Stimulated activated naive CD8-positive, alpha-beta T cell treated with anti-CD3 and anti-CD28 coated beads, Interleukin-15, Interleukin-2, amounts not matched to agents 100 U/mL and 50 U/mL, for 24 hours (primary cell): Measurements from ENCODE around the gene RPS18.
"Not testable (repeated sequence)": the region's sequence is repeated elsewhere in the genome, so short reads cannot be mapped to it uniquely, and the experiment has no call there.

Experiments
- ATAC-seq: fragments of 150-1000 bp; cut with Tn5 transposase; one replicate; pipeline ENCODE4 v1.10.0; 2021
- DNase-seq: peaks from one replicate; pipeline ENCODE4 v3.0.0; 2021

The RPS18 gene

DNA sequence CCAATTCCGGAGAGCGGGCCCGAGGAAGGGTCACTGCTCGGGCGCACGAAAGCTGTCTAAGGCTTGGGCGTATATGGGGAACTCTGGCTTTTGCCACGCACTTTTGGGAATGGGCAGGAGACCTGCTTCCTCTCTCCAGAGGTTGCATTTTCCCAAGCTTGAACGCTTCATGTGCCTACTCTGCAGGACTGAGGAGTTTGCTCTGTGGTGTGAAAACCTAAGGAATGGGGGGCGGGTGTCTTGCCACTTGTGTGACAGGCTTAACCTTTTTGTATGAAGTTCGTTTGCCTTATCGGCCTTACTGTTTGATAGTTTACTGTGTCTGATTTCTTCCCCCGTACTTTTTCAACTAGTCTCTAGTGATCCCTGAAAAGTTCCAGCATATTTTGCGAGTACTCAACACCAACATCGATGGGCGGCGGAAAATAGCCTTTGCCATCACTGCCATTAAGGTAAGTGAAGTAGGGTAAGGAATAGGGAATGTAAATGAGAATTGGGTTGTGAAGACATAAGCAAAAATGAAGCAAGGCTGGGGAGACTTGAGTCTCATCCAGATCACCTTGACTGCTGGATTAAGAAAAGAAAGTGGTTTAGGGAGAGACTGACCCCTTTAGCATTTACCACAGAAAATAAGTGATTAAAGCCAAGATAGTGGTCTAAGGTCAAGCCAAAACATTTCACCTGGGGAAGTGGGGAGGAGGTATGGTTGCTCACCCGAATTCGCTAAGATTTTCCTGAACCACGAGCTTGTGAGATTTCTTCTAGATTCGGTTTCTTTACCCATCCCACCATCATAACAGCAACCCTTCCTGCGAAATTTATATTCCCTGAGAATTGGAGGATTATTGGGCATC, 627 bp downstream of the RPS18 start:
- ATAC-seq (peak; percentile 1), DNase-seq (no peak)

DNA sequence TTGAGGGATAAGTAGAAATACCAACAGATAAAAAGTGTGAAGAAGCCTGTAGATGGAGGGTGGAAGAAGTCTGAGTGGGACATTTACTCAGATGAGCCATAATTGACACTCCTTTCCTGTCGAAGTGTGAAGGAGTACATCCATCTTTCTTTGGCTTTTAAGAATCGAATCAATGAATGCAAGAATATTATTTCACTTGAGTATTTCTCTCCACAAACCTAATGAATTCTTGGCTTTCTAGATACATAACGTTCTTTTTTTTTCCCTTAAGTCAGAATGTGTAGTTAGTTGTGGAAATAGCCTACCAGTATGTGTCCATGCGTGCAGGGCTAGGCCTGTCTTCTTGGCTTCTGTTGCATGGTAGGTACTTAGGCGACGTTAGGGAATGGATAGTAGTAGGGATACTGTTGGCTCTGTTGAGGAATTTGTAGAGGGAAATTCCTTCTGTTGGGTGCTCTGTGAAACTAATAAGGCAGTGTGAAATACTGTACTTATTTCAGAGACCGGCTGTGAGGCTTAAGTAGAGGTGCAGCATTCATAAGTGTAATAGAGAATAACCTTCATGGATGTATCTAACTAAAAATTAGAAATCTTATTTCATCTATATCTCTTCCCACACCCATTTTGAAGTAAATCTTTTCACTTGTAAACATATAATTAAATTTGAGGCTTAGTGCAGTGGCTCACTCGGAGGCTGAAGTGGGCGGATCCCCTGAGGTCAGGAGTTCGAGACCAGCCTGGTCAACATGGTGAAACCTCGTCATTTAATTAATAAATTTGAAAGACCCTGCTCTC, 1.5 kb downstream of the RPS18 start:
- no peak for ATAC-seq
- DNase-seq: no peak

DNA sequence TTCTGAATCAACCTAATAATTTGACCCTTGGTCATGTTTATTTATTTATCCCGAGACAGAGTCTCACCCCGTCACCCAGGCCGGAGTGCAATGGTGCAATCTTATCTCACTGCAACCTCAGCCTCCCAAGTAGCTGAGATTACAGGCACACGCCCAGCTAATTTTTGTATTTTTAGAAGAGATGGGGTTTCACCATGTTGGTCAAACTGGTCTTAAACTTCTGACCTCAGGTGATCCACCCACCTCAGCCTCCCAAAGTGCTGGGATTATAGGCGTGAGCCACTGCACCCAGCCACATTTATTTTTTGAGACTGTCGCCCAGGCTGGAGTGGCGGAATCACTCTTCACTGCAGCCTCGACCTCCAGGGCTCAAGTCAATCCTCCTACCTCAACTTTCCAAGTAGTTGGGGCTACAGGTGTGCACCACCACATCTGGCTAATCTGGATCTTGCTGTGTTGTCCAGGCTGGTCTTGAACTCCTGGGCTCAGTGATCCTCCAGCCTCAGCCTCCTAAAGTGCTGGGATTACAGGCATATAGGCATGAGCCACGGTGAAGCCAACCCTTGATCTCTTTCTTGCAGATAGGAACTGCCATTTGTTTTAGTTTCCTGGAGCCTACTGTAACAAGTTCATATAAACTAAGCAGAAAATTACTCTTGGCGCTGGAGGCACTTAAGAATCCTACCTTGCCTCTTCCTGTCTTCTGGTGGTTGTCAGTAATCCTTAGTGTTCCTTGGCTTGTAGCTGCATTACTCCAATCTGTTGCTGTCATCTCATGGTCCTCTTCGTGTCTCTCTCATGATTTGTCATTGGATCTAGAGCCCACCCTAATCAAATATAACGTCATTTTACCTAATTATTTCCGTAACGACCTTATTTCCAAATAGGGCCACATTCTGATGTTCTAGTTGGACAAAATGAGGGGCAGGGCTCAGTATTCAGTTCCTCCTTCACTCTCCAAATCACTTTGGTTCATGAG, 2.3 kb downstream of the RPS18 start:
- DNase-seq: no peak
- ATAC-seq: no peak

DNA sequence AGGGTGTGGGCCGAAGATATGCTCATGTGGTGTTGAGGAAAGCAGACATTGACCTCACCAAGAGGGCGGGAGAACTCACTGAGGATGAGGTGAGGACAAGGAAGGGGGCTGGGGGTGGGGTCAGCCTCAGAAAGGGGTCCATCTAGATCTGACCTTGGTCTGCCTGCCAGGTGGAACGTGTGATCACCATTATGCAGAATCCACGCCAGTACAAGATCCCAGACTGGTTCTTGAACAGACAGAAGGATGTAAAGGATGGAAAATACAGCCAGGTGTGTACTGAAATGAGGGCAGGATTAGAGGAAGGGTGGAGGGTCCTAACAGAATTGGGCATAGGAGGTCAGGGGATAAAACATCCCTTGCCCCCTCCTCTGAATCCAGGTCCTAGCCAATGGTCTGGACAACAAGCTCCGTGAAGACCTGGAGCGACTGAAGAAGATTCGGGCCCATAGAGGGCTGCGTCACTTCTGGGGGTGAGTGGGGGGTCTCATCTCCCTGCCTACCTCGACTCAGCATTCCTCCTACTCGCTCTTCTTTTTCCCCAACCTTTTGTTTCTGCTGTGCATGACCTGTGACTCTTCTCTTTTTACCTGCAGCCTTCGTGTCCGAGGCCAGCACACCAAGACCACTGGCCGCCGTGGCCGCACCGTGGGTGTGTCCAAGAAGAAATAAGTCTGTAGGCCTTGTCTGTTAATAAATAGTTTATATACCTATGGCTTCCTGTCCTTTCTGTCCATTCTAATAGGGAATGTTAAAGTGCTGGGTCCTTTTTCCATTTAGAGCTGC, 4.1 kb downstream of the RPS18 start:
- ATAC-seq, DNase-seq: not testable (repeated sequence)

DNA sequence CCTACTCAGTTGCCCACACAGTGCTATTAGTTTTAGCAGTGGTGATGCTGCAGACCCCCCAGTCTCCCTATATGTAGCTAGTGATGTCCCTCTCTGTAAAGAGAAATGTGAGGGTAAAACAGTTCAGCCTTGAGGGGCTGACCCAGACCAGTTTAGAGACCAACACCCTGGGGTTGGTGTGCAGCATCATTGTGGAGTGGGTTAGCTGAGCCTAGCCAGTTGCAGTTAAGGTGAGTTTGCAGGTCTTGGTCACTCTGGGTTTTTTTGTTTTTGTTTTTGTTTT, 4.6 kb downstream of the RPS18 start:
- ATAC-seq (no peak), DNase-seq (peak; percentile 37)

DNA sequence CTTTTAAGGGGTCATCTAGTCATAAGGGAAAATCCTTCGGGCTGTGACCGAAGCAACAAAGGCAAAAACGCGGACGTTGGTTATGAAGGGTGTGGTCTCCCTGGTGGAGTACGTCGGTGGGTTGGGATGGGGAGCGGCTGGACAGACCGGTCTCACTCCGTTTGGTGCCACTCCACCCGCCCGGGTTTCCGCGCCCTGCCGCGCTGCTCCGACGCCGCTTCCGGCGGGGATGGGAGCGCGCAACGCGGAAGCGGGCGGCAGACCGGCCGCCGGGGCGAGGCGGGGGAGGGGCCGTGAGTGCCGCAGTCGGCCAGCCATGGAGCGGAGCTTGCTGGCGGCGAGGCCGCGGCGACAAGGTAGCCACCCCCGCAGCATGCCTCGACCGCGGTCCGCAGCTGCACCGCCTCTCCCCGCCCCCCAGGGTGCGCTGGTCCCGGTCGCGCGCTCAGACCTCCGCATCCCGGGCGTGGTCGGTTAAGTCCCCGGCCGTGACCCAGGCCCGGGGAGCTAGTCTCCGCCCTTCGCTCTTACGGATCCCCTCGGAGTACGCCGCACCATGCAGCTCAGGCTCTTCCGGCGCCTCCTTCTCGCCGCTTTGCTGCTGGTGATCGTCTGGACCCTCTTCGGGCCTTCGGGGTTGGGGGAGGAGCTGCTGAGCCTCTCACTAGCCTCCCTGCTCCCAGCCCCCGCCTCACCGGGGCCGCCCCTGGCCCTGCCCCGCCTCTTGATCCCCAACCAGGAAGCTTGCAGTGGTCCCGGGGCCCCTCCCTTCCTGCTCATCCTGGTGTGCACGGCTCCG, 5.2 kb downstream of the RPS18 start, which contains the start of gene B3GALT4:
Gene B3GALT4 (plus strand): TSS at position 260 of the 799 bp plus-strand sequence. CDS start 297 bp downstream, at position 557.
- peak; percentile 74 for ATAC-seq
- peak; percentile 88 for DNase-seq

DNA sequence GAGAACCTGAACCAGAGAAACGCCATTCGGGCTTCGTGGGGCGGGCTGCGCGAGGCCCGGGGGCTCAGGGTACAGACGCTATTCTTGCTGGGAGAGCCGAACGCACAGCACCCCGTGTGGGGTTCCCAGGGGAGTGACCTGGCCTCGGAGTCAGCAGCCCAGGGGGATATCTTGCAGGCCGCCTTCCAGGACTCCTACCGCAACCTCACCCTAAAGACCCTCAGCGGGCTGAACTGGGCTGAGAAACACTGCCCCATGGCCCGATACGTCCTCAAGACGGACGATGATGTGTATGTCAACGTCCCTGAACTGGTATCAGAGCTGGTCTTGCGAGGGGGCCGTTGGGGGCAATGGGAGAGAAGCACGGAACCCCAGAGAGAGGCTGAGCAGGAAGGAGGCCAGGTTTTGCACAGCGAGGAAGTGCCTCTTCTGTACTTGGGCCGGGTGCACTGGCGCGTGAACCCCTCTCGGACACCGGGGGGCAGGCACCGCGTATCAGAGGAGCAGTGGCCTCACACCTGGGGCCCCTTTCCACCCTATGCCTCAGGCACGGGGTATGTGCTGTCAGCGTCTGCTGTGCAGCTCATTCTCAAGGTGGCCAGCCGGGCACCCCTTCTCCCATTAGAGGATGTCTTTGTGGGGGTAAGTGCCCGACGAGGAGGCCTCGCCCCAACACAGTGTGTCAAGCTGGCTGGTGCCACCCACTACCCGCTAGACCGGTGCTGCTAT, 6.0 kb downstream of the RPS18 start:
- DNase-seq (peak; percentile 50), ATAC-seq (no peak)

DNA sequence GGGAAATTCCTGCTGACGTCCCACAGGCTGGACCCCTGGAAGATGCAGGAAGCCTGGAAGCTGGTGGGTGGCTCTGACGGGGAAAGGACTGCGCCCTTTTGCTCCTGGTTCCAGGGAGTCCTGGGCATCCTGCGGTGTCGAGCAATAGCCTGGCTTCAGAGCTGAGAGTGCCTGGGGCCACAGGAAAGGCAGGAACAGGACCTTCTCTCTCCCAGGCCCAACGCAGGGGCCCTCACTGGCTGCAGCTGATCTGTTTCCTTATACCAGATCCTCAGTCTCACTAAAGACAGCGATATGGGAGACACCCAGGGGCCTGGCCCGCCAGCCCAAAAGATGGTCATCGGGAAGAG, 6.5 kb downstream of the RPS18 start:
- DNase-seq (no peak), ATAC-seq (no peak)

DNA sequence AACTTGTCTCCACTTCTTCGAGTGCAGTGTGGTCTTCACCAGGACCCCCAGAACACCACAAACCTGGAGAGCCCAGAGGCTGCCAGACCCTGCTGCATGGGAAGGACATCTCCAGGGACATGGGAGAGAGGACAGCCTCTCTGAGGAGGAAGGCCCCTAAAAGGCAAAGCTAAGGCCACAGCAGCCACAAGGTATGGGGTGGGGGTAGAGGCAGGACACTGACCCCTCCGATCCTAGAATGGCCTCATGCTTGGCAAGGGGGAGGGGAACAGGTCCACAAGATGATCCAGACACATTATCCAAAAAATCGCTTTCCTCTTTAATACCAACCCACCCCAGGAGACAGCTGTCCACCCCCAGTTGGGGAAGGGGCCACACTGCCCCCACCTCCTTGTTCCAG, 6.9 kb downstream of the RPS18 start:
- no peak for DNase-seq
- ATAC-seq: no peak

DNA sequence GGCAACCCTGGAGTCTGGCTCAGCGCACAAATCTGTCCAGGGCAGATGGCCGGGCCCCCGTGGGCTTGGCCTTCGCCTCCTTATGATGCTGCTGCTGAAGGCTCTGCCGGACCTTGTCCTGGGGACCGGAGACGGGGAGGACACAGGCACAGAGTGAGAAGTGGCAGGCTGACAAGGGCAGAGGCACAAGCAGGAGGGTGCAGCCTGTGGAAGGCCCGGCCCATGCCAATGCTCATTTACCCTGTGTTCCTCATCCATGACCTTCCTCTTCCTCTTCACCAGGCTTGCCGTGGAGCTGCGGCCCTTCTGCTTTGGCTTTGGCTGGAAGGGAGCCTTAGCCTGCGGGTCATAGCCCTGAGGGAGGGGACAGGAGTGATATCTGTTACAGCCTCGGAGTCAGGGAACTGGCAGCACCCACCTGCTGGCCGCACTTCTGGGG, 7.4 kb downstream of the RPS18 start:
- DNase-seq (no peak), ATAC-seq (no peak)

DNA sequence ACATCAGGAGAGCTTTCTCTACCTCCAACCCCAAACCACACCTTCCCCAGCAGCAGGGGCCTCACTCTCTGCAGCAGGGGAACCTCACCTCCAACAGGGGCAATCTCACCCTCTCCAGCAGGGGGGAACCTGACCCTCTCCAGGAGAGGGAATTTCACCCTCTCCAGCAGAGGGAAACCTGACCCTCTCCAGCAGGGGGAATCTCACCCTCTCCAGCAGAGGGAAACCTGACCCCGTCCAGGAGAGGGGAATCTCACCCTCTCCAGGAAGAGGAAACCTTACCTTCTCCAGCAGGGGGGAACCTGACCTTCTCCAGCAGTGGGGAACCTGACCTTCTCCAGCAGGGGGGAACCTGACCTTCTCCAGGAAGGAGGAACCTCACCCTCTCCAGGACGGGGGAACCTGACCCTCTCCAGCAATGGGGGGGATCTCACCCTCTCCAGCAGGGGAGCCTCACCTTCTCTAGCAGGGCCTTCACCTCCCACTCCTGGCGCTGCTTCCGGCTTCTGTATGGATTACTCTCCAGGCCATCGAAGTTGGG, 8.2 kb downstream of the RPS18 start:
- no peak for ATAC-seq
- DNase-seq: no peak

DNA sequence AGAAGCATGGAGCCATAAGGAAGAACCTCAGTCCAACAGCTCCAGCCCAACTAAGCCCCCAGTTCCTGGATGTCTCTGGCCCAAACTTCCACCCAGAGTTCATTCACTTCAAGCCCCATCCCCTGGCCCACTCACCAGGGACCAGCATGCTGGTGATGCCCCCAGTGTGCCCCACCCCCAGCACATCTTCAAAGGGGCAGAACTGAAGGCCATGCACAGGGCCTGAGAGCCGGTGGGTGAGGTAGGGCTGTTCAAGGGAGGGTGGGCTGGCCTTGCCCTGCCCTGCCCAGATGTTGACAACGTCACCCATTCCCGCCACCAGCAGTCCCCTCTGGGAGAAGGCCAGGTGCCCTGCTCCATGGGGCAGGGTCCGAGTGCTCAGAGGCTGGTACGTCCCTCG, 8.7 kb downstream of the RPS18 start:
- no peak for DNase-seq

DNA sequence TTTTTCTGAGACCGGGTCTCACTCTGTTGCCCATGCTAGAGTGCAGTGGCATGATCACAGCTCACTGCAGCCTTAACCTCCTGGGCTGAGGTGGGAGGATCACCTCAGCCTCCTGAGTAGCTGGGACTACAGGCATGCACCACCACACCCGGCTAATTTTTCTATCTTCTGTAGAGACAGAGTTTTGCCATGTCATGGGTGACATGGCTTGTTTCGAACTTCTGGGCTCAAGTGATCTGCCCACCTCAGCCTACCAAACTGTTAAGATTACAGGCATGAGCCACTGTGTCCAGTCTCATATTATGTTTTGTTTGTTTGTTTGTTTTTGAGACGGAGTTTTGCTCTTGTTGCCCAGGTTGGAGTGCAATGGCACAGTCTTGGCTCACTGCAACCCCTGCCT, 13.3 kb downstream of the RPS18 start:
- not testable (repeated sequence) for ATAC-seq, DNase-seq

More for the DNA sequence above, 8.7 kb downstream of the RPS18 start:
- ATAC-seq: no peak

DNA sequence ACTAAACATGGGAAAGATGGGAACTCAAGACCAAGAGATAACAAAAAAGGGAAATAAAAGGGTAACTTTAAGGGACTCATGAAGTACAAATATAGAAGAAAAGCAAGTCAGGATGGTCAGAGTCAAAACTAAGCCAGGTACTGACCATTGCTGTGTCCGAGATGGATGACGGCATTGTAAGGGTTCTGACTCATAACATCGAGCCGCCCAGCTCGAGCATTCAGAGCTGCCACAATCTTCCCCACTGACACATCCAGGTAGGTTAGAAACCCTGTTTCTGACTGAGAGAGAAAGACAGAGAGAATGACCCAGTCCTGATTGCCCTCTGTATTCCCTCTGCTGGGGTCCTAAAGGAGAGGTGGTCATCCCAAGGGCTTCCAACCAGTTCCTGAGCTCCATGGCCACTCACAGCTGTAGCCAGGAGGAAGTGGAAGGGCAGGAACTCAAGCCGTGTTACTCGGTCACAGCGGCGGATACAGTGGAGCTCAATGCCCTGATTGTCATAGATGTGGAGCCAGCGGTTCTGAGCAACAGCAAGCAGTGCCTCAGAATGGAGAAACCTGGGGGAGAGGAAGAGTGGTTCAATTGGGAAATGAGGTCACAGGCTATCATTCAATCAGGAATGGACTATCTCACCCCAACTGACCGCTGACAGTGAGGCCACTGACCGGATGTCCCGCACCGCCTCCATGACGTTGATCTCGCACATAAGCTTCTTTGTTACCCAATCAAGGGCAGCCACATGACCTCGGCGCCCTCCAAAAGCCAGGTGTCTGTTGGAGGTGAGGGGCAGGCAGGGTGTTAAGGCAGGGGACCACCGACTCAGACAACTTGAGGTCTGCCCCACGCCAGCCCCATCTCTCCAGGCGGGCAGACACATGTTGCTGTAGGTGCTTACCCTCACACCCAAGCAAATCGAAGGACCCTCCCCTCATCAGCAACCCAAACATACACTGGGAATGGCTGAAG, 15.4 kb downstream of the RPS18 start:
- no peak for ATAC-seq
- DNase-seq: no peak

DNA sequence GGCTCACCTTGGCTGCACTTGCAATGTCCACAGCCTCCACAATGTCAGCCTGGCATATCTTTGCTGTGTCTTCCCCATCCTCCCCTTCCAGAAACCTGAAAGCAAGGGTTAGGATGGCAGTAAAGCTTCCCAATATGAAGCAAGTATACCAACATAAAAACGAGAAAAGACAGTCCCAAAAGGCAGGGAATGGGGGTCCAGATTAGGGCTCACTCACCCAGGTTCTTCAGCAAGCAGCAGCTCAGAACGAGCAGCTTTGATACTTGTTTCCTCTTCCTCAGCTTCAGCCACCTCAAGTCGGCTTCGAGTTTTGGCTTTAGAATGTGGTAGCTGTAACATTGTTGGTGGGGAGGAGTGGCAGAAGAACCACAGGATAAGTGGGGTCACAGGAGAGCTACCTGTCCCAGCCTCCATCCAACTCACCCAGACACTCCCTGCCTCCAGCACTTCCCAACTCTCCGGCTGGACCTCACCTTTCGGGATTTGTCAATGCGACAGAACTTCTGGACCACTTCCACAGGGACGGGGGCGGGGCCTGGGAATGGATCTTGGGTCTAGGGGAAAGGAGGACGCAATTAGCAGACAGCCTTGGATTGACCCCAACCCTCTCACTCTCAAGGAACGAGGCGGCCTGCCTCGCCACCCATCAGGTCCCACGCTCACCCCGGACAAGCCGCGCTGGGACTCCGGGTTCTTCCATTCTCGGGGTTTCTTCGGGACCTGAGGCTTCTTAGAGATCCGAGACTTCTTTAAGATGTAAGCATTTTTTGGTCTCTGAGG, 16.5 kb downstream of the RPS18 start:
- ATAC-seq (no peak), DNase-seq (no peak)

DNA sequence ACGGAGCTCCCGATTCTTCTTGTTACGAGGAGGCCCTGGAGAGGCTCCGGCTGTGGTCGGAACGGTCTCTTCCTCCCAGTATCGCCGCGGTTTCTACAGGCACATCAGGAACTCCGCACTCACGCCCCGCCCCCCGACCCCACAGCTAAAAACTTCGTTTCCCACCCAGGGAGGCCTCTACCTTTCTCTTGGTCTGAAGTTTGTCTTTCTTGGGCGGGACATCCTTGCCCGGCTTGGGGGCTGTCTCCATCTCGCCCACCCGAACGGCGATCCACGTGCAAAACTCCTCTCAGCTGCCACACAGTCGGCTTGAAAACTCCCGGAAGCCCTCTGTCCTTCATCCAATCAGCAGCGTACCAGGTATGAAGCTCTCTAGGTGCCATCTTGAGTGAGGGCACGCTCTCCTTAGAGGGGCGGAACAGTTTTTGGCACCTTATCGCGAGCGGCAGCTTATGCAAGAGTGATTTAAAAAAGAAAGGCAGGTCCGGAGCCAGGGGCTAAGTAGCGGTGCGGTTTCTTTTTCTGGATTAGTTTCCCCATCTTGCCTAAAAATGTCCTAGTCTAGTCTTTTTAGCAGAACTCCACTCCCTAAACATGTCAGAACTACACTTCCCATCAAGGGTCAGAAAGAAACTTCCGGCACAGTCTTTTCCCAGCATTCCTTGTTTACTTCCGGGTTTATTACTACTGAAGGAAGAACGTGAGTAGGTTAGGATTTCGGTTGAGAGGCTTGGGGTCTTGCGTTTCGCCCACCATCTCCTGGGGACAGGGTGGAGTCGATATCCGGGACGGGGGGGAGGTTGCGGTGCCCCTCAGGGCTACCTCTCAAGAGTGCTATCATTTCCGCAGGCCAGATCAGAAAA, 17.3 kb downstream of the RPS18 start, which contains the start of the genes PFDN6 and WDR46:
Gene PFDN6 (plus strand): TSS at position 681 of the 863 bp plus-strand sequence. CDS start 256 bp downstream, outside the sequence.
Gene WDR46 (minus strand): TSS at position 319 of the 863 bp plus-strand sequence. CDS start 69 bp downstream, at position 250.
- DNase-seq (peak; percentile 78), ATAC-seq (peak; percentile 96)
